Stimulated activated CD4-positive, alpha-beta T cell treated with anti-CD3 and anti-CD28 coated beads, Interleukin-2, amount 100 ng/mL, for 4 hours (primary cell): ENCODE data around the gene ACOXL.

ENCODE experiments used
- DNase-seq: peaks from one replicate; pipeline ENCODE4 v3.0.0-alpha.2; 2020; ENCODE audit warnings: low read depth

The ACOXL gene

DNA sequence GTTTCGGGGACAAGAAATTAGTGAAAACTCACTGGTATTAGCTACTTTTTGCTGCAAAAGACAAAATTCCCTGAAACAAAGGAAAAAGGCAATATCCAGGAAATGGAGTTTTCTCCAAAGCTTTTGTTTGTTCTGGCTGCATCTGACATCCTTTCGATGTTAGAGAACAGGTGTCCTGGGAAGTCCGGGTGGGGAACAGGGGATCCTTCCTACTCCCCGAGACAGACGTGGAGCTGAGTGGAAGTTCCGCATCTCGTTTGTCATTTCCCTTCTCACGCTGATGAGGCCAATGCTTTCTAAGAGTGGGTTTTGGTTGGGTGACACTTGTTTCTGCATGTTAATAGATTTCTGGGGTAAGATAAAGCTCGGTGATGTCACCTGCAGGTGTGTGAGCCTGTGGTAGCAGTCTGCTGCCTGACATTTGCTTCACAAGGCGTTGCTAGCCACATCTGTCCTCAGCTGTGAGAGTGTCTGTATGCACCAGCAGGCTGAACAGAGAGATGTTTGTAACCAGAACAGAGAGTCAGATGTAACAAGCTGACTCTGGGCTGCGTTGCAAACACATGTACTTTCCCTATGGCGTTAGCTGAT lies 125.9 kb downstream of the ACOXL start:
- DNase-seq = peak; percentile 51

DNA sequence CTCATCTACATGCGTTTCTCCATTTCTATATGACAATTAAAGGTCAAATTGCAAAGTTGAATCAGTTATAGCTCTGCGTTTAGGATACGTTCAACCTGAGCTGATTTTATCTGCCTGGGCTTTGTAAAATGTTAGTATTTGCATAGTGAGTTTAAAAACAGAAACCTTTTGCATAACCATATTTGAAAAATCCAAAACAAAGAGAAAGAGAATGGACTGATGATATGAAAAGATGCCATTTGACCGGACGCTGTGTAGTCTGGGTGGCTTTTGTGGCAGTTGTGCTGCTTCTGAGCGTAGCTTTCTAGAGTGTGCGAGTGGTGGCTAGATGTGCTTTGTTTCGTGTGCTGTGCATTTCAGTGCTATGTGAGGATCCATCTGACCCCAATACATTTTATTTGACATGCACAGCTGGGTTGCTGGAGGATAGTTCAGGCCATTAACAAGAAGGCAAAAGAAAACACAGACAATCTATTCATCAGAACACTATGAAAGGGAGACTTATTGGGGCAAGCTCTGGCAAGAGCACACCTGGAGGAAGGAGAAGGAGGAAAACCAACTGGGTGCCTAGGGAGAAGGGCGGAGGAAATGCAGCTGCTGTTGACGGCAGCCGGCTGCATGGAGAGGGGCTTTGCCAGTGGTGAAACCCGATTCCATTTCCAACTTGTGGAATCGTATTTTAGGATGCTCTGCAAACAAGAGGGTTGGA lies 126.8 kb downstream of the ACOXL start:
- no peak for DNase-seq

DNA sequence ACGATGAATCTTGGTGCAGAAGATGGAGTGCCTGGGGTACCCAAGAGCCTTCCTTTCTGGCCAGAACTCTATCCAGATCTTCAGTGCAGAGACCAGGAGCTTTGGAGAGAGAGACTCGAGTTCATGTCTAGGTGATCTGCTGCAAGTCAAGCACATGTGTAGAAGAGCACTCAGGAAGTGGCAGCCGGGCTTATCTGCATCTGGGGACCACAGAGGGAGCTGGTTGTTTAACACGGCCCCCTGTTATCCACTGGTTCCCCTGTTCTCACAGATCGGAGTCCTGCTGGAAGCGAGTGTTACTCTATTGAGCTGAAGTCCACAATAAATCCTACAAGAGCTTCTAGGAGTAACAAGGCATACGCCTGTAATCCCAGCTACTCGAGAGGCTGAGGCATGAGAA lies 128.3 kb downstream of the ACOXL start:
- no peak for DNase-seq

DNA sequence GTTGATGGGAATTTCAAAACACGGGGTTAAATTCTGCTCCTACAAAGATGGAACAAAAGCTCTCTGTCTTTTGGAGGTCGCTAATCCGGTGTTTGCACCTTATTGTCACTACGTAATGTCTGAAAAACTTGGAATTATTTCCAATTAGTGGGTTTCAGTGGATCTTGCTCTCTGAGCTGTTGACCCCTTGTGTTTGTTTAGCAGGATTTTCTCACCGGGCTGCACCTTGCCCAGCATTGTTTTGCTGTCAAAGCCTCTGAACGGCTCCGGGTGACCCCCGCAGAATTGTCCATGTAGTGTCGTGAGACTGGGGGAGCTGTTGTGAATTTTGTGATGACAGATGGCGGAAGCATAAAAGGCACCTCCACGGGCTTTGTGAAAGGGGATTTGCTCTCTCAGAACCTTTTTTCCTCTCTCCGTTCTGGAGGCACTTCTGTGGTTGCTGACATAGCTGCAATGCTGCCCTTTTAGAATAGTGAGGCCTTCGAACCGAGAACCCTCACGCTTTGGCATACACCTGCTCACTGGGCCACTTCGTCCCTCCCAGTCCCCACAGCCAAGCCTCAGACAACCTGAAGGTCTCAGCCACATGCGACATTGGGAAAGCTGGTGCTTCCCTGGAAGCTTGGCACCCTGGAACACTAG lies 129.4 kb downstream of the ACOXL start:
- DNase-seq = no peak

DNA sequence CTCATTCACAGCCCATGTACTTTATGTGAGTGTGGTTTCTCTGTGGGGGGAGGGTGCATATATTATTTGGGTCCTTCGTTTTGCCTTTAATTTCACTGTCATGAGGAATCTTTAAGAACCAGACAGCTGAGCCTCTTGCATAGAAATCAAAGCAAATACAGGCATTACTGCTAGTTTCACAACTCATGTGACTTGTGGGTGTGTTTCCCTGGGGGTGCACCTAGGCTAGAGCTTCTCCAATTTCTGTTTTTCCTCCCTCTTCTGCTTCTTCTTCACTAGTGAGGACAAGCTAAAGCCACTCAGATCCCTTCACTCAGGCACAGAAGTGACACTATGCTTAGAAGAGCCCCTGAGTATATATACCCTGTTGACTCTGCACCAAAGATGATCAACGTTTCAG lies 131.4 kb downstream of the ACOXL start:
- no peak for DNase-seq

DNA sequence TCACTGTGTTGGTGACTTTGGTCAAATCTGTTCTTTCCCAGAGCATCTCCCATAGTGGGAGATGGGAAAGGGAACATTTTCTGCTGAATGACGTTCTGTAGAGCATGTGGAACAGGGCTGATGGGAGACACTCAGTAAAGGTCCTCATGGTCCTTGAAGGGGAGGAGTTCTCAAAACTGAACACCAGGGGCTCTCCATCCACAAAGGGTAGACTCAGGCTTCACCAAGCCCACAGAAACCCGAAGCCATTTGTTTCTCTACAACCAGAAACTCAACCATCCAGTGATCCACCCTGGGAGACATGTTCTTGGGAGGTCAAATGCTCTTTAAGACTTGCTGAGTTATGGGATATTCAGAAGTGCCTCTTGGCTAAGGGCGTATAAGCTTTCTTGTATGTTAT lies 131.8 kb downstream of the ACOXL start:
- no peak for DNase-seq

DNA sequence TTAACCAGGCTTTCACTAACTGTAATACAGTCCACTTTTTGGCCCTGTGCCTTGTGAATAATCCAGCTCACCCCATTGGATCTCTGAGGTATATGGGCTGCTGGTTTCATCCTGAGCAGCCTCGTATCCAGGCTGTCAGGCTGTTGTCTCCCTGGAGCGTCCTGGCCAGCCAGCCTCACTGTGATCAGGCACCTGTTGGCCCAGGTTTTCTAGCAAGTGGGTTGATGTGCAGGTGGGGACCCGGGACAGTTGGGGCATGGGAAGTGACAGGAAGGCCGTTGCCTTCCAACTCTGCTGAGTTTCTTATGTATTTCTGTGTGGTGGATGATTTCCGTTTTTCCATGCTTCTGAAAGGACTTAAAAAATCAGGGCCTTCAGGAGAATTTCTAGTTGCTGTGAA lies 132.4 kb downstream of the ACOXL start:
- DNase-seq = no peak

DNA sequence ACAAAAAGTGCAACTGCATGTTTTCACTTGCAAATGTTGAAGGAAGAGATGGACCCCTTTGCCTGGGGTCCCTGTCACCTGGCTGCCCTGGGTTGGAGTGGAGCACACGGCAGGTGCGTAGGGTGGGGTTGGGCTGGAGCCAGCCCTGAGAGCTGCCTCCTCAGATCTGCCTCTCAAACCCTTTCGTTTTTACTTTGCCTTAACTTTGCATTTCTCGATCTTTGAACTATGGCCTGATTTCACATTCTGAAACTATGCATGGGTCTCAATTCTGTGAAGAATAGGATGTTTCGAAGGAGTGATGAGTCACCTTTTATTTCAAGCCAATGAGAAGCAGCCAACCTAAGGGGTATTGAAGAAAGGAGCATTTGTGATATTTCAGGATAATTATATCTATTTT lies 132.8 kb downstream of the ACOXL start:
- no peak for DNase-seq

DNA sequence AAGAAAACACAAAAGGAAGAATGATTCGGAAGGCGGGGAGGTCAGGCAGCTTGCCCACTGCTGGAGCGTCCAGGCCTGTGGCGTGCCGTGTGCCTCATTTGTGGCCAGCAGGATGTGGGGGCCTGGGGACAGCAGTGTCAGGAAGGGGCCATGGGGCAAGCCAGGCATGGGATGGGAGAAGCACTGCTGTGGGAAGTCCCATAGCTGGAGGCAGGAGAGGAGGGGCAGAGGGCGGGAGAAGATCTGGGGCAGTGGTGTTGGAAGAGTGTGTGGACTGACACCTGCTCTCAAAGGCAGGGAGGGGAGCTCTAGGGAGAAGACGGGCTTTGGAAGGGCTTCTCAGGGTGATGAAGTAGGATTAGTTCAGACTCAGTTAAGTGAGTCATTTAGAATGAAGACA lies 133.7 kb downstream of the ACOXL start:
- no peak for DNase-seq

DNA sequence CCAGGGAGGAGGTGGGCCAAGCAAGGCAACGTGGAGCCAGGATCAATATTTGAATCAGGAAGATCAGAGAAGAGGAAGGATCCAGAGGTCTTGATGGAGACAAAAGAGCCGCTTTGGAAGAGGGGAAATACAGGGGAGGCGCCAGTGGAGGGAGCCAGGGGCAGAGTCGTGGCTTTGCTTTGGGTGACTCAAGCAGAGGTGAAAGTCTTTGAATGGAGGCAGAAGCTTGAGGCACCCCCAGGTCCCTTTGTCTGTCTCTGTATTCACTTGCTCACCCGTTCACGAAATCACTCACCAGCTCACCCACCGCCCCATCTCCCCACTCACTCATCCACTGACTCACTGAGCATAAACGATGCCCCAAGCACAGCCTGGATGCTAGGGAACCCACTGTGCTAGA lies 134.1 kb downstream of the ACOXL start:
- DNase-seq = no peak

DNA sequence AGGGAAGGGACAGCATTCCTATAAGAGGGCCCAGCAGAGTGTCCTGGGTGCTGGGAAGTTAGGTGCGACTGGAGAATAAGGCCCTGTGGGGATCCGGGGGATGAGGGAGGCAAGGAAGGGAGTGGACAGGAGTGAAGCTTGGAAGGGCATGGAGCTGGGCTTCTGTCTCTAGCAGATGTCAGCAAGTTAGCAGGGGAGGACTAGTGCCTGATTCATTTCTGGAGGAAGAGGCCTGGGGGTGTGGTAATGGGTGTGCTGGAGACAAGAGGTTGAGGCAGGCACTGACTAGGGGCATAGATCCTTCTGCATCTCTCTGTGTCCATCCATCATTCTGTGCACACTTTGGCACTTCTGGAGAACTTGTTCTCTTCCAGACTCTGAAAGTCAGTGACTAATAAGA lies 134.7 kb downstream of the ACOXL start:
- no peak for DNase-seq

DNA sequence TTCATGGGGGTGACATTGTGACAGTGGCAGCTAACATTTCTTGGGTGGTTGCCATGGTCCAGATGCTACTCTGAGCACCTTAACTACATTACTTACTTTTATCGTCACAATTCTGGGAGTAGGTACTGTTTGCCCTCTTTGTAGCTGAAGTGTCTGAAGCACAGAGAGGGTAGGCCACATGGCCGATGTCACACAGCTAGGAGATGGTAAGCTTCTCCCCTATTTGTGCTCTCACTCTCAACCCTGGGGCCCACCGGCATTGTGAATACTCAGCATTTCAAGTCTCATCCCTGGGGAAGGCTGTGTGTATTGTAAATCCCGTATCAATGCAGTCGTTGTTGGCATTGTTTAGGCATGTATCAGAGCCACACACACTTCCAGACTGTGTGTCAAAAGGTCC lies 136.6 kb downstream of the ACOXL start:
- no peak for DNase-seq

DNA sequence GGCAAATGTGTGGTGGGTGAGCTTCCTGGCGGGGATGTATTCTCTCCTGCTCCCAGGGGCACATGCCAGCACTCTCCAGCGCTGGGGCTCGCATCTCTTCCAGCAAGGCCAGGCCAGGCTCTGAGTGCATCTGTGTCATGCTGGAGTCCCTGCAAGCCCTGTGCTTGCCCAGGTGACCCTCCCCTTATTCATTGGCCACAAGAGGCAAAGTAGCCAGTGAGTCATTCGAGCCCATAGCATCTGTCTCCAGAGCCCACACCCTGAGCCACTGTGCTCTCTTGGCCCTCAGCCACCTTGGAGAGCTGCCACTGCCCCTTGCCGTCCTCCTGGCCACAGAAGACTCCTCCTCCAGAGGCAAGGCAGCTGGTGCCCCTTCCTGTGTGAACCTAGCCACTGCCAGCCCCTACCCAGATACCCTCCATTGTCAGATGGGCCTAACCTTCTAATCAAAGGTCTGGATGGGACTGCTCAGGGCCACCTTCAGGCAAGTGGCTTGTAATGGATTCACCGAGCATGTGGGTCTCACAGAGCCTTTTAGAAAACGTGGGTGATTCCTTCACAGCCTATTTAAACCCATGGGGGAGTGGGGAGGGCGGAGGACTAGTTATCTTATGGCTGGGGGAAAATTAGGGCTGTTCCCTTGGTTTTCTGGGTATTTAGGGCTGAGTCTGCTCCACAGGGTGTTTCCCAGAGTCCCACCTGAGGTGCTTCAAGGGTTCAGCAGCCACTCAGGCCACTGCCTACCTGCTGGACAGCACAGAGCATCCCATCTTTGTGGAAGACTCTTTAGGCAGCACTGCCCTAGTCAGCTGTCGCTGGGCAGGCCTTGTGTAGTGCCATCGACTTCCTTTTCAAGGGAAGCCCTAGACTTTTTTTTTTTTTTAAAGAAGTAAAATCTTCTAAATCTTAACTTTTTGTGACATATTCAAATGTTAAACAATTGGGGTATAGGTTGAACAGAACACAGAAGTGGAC lies 137.4 kb downstream of the ACOXL start:
- DNase-seq = no peak

DNA sequence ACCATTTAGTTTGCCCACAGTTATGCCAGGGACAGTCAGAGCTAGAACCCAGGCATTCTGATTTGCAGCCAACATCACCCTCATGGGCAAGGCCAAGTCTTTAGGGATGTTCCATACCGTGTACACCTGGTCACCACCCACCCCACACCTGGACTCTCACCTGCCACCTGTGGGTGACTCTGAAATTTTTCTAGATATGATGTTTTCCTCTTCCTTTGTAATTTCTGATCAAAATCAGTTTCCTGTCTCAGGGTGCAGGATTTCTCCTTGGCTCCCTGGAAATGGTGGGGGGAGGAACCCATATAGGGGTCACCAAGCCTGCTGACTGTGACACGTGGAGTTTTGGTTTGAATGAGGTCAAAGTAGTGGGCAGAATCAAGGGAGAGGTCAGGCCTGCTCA lies 138.2 kb downstream of the ACOXL start:
- no peak for DNase-seq

DNA sequence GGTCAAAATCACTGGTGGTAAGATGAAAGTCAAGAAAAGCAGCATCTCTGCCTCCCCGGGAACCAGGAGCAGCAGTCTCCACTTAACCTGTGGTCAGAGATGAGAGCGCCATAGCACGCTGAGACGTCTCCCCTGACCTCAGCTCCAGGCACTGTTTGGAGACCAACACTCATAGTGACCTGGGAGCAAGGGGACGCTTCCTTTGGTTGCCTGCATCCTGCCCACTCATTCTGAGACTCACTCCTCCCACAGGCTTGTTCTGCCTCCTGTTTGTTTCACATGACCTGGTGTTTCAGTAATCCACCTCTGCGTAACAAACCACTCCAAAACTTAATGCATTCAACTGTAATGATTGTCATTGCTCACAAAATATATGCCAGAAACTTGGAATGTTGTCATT lies 139.3 kb downstream of the ACOXL start:
- DNase-seq = no peak

DNA sequence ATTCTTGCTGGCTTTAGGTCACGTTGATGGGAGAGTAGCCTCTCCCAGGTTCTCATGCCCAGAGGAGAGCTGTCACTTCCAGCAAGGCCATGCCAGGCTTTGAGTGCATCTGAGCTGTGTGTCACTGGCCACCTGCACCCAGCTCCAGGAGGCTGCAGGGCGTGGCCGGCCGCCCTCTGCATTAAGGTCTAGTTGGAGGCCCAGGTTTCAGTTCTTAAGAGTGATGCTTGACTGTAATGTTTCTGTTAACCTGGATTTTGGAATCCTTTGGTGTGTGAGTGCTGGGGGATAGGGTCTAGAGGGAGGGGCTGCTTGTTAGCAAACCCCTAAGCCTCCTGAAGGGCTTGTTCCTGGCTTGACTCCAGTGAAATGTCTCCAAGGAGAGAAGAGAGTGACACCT lies 140.1 kb downstream of the ACOXL start:
- no peak for DNase-seq

DNA sequence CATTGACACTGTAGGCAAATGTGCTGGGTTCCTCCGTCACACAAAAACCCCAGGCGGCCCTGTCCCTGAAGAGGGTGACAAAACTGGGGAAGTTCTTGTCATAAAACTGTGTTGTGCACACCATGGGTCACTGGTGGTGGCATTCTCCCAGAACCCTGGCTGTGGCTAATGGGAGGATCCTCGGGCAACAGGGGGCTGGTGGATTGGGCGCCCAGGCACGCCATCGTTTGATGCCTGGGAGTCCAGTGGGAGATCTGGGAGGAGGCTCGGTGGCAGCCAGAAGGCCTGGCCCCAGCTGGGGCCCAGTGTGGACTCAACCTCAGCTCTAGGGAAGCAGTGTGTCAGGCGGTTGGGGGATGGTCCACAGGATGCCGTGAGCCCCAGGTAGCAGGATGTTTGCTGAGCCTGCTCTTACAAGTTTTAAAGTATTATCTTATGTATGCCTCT lies 140.7 kb downstream of the ACOXL start:
- no peak for DNase-seq

DNA sequence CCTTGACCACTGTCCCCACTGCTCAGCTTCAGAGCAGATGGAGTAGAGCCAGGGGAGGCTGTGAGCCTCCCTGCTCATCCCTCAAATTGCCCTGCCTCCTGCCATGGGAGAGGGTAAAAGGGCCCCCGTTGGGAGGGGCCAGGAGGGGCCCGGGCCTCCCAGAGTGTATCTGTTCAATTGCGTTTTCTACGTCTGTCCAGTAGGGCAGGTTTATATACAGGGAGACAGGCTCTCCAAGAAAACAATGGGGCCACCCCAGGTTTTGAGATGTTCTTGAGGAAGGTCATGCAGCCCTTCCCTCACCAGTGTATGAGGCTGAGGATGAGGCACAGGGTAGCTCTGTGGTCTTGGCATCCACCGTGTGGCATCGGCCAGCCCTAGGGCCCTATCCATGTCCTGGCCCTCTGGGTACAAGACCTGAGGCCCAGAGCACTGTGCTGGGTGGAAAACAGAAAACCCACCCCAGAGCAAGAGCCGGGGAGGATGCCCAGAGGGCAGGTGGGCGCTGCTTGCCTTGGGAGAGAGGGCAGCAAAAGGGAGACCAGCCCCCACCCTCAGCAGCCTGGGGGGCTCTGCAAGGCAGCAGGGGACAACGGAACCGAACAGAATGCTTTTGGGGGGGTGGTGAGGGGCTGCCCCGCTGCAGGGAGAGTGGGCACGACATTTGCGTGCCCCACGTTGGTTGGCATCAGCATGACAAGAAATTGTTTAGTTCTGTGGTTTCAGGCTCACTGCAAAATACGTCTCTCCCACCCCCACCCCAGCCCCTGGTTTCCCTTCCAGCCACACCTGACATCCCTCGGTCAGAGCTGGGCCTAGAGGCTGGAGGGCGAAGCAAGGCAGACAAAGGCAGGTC lies 141.5 kb downstream of the ACOXL start:
- DNase-seq = no peak

DNA sequence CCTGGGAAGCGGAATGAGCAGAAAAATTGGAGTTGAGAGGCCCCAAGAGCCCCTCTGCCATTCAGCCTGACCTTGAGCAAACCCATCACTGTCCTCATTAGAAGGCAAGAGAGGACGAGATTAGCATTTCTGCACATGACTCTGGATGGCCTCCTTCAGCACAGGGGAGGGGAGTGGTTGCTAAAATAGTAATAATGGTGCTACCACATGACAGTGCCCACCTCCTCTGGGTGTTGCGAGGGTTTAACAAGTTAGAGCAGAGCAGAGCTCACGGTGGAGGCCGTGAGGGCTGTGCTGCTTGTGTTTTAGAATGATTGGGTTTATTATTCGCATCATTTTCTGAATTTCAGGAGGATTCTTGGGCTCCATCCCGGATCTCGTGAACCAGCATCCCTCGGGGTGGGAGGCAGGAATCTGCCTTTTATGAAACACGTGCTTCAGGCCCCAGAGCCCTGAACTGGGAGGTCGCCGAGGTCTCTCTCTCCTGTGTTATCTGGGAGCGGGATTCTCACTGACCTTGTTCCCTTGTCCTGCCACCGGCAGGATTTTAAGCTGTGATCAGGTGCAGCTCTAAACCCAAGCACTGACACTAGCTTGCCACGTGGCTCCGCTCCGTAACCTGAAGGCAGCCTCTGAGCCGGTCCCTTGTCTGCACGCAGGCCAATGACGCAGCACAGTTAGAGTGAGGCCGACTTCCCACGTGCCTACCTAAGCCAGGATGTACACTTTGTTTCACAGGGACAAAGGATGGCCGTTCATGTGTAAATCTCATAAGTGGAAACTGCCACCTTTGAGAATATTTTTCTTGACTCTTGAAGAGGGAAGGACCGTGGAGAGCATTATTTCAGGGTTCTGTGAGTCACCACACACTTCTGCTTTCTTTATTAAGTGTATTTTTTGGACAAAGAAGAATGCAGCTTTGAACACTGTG lies 142.3 kb downstream of the ACOXL start:
- no peak for DNase-seq

DNA sequence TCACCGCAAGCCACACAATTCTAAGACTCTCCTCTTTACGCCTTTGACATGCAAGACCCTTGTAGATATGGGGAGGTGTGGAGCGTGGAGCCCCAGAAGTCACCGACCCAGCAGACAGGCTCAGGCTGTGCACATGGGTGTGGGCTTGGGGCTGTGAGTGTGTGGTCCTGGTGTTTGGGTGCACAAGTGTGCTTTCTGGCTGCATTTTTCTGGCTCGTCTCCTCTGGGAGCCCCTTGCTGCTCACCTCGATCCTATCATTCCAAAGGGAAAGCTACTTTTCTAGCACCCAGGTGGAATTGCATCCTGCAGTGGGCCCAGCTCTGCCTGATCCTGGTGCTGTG lies 143.0 kb downstream of the ACOXL start:
- no peak for DNase-seq
